Loucy (cell line): ENCODE results near the gene SLC25A26.

Source experiments
- H2AFZ ChIP-seq: fragments of 200-600 bp; sonication (generic); 2 replicates; pipeline ENCODE4 v1.6.0; 2016; ENCODE audit warnings: antibody characterized with exemption, mild to moderate bottlenecking, low read length, moderate library complexity
- H3F3A ChIP-seq: fragments of 200-600 bp; 2 replicates; pipeline ENCODE4 v1.6.0; 2016; ENCODE audit warnings: antibody characterized with exemption, low read depth, mild to moderate bottlenecking
- H3K27me3 ChIP-seq: fragments of 200-600 bp; sonication (generic); 2 replicates; pipeline ENCODE4 v1.6.1; 2014; ENCODE audit warnings: low read length, mild to moderate bottlenecking; ENCODE audit not compliant: insufficient read depth, poor library complexity, severe bottlenecking
- H3K36me3 ChIP-seq: fragments of 200-600 bp; sonication (generic); 2 replicates; pipeline ENCODE4 v1.6.1; 2016; ENCODE audit warnings: low read length; ENCODE audit not compliant: insufficient read depth
- H3K4me1 ChIP-seq: fragments of 200-600 bp; sonication (generic); 2 replicates; pipeline ENCODE4 v1.5.1; 2014; ENCODE audit warnings: low read length, mild to moderate bottlenecking; ENCODE audit not compliant: insufficient read depth, poor library complexity, severe bottlenecking
- H3K4me2 ChIP-seq: fragments of 200-600 bp; sonication (generic); 2 replicates; pipeline ENCODE4 v1.6.0; 2014; ENCODE audit warnings: antibody characterized with exemption, low read length, low read depth, mild to moderate bottlenecking; ENCODE audit not compliant: poor library complexity, severe bottlenecking
- H3K4me3 ChIP-seq: fragments of 200-600 bp; sonication (generic); 2 replicates; pipeline ENCODE4 v1.5.1; 2014; ENCODE audit warnings: low read length, mild to moderate bottlenecking, mixed read lengths; ENCODE audit not compliant: poor library complexity, severe bottlenecking
- H3K79me2 ChIP-seq: fragments of 200-600 bp; sonication (generic); 2 replicates; pipeline ENCODE4 v1.6.1; 2014; ENCODE audit warnings: low read length; ENCODE audit not compliant: insufficient read depth
- H3K9ac ChIP-seq: fragments of 200-600 bp; sonication (generic); 2 replicates; pipeline ENCODE4 v1.6.0; 2014; ENCODE audit warnings: mild to moderate bottlenecking, low read depth, low read length, moderate library complexity; ENCODE audit not compliant: poor library complexity, severe bottlenecking
- H3K9me2 ChIP-seq: fragments of 200-600 bp; sonication (generic); replicated peaks from 2 replicates; pipeline ENCODE4 v1.6.1; 2016; ENCODE audit warnings: low read depth, low read length, mixed read lengths
- H3K9me3 ChIP-seq: fragments of 200-600 bp; sonication (generic); 2 replicates; pipeline ENCODE4 v1.6.1; 2014; ENCODE audit warnings: mild to moderate bottlenecking, antibody characterized with exemption, low read length, low read depth; ENCODE audit not compliant: insufficient read depth
- H4K20me1 ChIP-seq: fragments of 200-600 bp; sonication (generic); 2 replicates; pipeline ENCODE4 v1.6.0; 2014; ENCODE audit warnings: antibody characterized with exemption, low read length, mild to moderate bottlenecking; ENCODE audit not compliant: insufficient read depth, poor library complexity, severe bottlenecking
- EZH2phosphoT487 ChIP-seq: fragments of 200-600 bp; IDR thresholded peaks from 2 replicates; pipeline ENCODE4 v1.6.1; 2018; ENCODE audit warnings: antibody characterized with exemption, mild to moderate bottlenecking, moderate library complexity, borderline replicate concordance
- TF ChIP-seq, protein P1 (sequence below): fragments of 200-600 bp; sonication (generic); conservative IDR thresholded peaks from 2 replicates; pipeline ENCODE4 v1.5.1; 2014; ENCODE audit warnings: mild to moderate bottlenecking, antibody characterized with exemption, low read length

SLC25A26 gene

DNA sequence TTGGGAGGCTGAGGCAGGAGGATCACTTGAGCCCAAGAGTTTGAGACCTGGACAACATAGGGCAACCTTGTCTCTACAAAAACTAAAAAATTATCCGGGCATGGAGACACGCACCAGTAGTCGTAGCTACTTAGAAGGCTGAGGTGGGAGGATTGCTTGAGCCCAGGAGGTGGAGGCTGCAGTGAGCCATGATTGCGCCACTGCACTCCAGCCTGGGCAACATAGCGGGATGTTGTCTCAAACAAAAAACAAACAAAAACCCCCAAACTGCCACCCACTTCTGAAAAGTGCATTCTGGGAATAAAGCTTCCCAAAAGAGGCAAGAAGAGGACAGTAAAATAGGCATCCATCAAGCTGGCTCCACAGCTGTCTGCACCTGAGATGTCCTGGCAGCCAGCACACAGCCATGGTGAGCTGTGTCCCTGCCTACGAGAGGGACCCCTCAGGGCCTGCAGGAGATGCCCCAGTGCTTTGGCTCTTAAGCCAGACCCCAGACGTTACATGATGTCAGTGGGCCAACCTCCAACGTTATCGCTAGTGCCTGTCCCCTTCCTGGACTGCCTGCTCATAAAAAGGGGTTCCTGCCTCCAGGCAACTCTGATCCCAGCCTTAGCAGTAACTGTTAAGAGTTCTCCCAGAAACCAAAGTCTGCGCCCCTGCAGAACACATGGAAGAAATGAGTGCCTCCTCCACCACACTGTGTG is 178.9 kb downstream of the SLC25A26 start:
- no peaks in the 10 kb centered on the region for H4K20me1 ChIP-seq

DNA sequence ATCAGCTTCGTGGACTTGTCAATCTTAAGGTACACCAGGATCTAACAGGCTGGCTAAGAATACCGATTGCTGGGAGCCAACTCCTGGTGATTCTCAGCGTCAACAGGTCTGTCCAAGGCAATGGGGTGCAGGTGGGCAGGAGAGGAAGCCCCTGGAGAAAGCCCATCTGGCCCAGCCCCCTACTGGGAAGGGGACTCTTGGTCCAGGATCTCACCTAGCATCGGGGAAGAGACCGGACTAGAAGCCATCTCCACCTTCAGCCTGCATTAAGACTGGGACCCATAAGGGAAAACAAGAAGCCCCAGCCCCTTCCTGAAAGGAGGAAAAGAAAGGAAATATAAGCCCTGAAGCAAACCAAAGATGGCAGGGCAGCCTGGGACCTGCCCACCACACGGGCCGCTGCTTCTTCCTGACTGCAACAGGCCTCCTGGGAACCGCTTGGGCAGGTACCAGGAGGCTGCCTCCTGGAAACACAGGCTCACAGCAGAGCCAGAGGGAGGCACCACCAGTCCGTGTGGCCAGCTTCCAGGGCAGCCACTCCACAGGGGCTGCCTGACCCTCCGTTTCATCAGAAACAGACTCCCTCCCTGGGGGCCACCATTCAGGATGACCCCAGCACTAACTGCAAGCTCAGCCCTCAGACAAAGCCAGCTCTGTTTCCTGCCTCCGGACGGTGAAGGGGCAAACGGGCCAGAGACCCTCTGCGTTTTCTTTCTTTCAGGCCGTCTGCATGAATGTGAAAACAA is 179.8 kb downstream of the SLC25A26 start:
- Histone ChIP-seq H2AFZ (no peak overlapping the region), H3F3A (no peaks in the 10 kb centered on the region), H3K9me2 (no peaks in the 10 kb centered on the region), H3K4me2 (peak overlapping the region; percentile 18), H3K9me3 (no peaks in the 10 kb centered on the region), H3K4me3 (no peak overlapping the region), H3K9ac (peak overlapping the region; percentile 42), H3K4me1 (peaks cover 18% of the 10 kb centered on the region), H3K79me2 (peaks cover 11% of the 10 kb centered on the region; the same call in 1 of the 2 replicates), H3K36me3 (peaks cover 83% of the 10 kb centered on the region; the same call in 1 of the 2 replicates), H4K20me1 (no peaks in the 10 kb centered on the region), H3K27me3 (no peaks in the 10 kb centered on the region)
- TF ChIP-seq EZH2phosphoT487 = no peak
- TF ChIP-seq, protein P1, sequence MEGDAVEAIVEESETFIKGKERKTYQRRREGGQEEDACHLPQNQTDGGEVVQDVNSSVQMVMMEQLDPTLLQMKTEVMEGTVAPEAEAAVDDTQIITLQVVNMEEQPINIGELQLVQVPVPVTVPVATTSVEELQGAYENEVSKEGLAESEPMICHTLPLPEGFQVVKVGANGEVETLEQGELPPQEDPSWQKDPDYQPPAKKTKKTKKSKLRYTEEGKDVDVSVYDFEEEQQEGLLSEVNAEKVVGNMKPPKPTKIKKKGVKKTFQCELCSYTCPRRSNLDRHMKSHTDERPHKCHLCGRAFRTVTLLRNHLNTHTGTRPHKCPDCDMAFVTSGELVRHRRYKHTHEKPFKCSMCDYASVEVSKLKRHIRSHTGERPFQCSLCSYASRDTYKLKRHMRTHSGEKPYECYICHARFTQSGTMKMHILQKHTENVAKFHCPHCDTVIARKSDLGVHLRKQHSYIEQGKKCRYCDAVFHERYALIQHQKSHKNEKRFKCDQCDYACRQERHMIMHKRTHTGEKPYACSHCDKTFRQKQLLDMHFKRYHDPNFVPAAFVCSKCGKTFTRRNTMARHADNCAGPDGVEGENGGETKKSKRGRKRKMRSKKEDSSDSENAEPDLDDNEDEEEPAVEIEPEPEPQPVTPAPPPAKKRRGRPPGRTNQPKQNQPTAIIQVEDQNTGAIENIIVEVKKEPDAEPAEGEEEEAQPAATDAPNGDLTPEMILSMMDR = no peak

More for the DNA sequence above, 178.9 kb downstream of the SLC25A26 start:
- peaks cover 11% of the 10 kb centered on the region; the same call in 1 of the 2 replicates for H3K79me2 ChIP-seq
- peaks cover 82% of the 10 kb centered on the region; the same call in 1 of the 2 replicates for H3K36me3 ChIP-seq
- H3F3A ChIP-seq = peaks cover 3% of the 10 kb centered on the region
- no peaks in the 10 kb centered on the region for H3K9me3 ChIP-seq
- H3K9ac ChIP-seq = no peak overlapping the region
- H3K4me1 ChIP-seq = peaks cover 23% of the 10 kb centered on the region
- no peak overlapping the region for H3K4me2 ChIP-seq
- no peak for TF ChIP-seq EZH2phosphoT487
- TF ChIP-seq, protein P1 = no peak
- no peaks in the 10 kb centered on the region for H3K27me3 ChIP-seq
- no peak overlapping the region for H2AFZ ChIP-seq
- H3K4me3 ChIP-seq = no peak overlapping the region
- H3K9me2 ChIP-seq = no peaks in the 10 kb centered on the region

DNA sequence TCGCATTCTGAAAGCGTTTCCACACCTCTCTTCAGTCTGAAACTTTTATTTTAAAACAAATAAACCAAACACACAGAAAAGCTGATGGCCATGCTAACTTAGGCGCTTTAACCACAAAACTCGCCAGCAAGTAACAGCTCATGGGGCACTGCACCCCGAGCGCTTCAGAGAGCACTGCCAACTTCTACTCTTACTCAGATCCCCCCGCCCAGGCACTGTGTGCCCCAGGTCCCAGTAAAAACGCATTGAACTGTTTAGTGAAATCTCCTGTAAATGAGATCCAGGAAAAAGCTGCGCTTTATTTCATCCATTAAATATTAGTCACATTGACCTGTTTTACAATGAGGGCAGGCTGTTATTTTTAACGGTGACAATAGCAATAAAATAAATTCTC is 180.4 kb downstream of the SLC25A26 start:
- H3K9ac ChIP-seq = peak overlapping the region; percentile 42

More for the DNA sequence above, 180.4 kb downstream of the SLC25A26 start:
- Histone ChIP-seq H3K9me3 (no peaks in the 10 kb centered on the region), H3K4me1 (peaks cover 18% of the 10 kb centered on the region), H3K4me2 (peak overlapping the region; percentile 18), H3K9me2 (no peaks in the 10 kb centered on the region), H2AFZ (no peak overlapping the region), H3F3A (no peaks in the 10 kb centered on the region), H3K36me3 (peaks cover 83% of the 10 kb centered on the region; the same call in 1 of the 2 replicates), H3K79me2 (peaks cover 11% of the 10 kb centered on the region; the same call in 1 of the 2 replicates), H3K4me3 (no peak overlapping the region), H3K27me3 (no peaks in the 10 kb centered on the region), H4K20me1 (no peaks in the 10 kb centered on the region)
- TF ChIP-seq EZH2phosphoT487 = no peak
- TF ChIP-seq, protein P1 = no peak
